ENCODE measurements around the gene AMN1.
A peak's percentile ranks its signal among the peaks of the same experiment; 100 is the strongest.

The AMN1 gene

GRCh38 chr12:31742891-31743290 lies 14.1 kb upstream of the AMN1 start:
- no peaks in the 10 kb centered on the region; the same call in 1 of the 2 replicates for H3F3A ChIP-seq (ENCODE audit: insufficient read depth, low read length)
- TF ChIP-seq CTCF (IDR thresholded peaks at IDR 0.05; ENCODE audit: low read length) (no peak), EZH2 (IDR thresholded peaks at IDR 0.05; ENCODE audit: borderline replicate concordance, low read length) (no peak)
- H3K27me3 ChIP-seq (ENCODE audit: insufficient read depth, low read length): no peaks in the 10 kb centered on the region
- no peak overlapping the region for H2AFZ ChIP-seq (ENCODE audit: low read length)
- H3K4me3 ChIP-seq (ENCODE audit: low read depth, low read length, poor library complexity, severe bottlenecking): no peak overlapping the region
- peaks cover 48% of the 10 kb centered on the region for H3K4me1 ChIP-seq (ENCODE audit: insufficient read depth, low read length, severe bottlenecking)
- H3K9me2 ChIP-seq (ENCODE audit: low read depth, low read length): no peaks in the 10 kb centered on the region
- H3K9ac ChIP-seq (ENCODE audit: low read length): no peak overlapping the region
- H3K27ac ChIP-seq (ENCODE audit: low read depth, low read length, poor library complexity, severe bottlenecking): peak overlapping the region; percentile 45
- no peaks in the 10 kb centered on the region for H3K79me2 ChIP-seq (ENCODE audit: insufficient read depth, low read length)
- H3K36me3 ChIP-seq (ENCODE audit: insufficient read depth, low read length): no peaks in the 10 kb centered on the region
- no peaks in the 10 kb centered on the region for H4K20me1 ChIP-seq (ENCODE audit: insufficient read depth, low read length)
- no peak overlapping the region for H3K4me2 ChIP-seq (ENCODE audit: low read length)
- H3K9me3 ChIP-seq (ENCODE audit: low read length): no peaks in the 10 kb centered on the region

- no peak for TF ChIP-seq CTCF (IDR thresholded peaks at IDR 0.05; ENCODE audit: low read length)
- TF ChIP-seq EZH2 (IDR thresholded peaks at IDR 0.05; ENCODE audit: borderline replicate concordance, low read length): no peak
- Histone ChIP-seq H2AFZ (ENCODE audit: low read length) (no peak overlapping the region), H3K27ac (ENCODE audit: low read depth, low read length, poor library complexity, severe bottlenecking) (no peak overlapping the region)
Observed at GRCh38 chr12:31740628-31741027, 11.8 kb upstream of the AMN1 start.

GRCh38 chr12:31737763-31738162 lies 8.9 kb upstream of the AMN1 start:
- Histone ChIP-seq H3K9me2 (ENCODE audit: low read depth, low read length) (no peaks in the 10 kb centered on the region), H3K4me1 (ENCODE audit: insufficient read depth, low read length, severe bottlenecking) (peaks cover 42% of the 10 kb centered on the region), H4K20me1 (ENCODE audit: insufficient read depth, low read length) (no peaks in the 10 kb centered on the region), H3F3A (ENCODE audit: insufficient read depth, low read length) (no peaks in the 10 kb centered on the region), H3K9me3 (ENCODE audit: low read length) (no peaks in the 10 kb centered on the region), H2AFZ (ENCODE audit: low read length) (0 out of 2 replicates have a peak overlapping the region, but pooled peaks have one; percentile 28), H3K27ac (ENCODE audit: low read depth, low read length, poor library complexity, severe bottlenecking) (no peak overlapping the region), H3K4me2 (ENCODE audit: low read length) (no peak overlapping the region), H3K9ac (ENCODE audit: low read length) (no peak overlapping the region), H3K27me3 (ENCODE audit: insufficient read depth, low read length) (no peaks in the 10 kb centered on the region), H3K36me3 (ENCODE audit: insufficient read depth, low read length) (no peaks in the 10 kb centered on the region), H3K79me2 (ENCODE audit: insufficient read depth, low read length) (no peaks in the 10 kb centered on the region), H3K4me3 (ENCODE audit: low read depth, low read length, poor library complexity, severe bottlenecking) (no peak overlapping the region)
- TF ChIP-seq CTCF (IDR thresholded peaks at IDR 0.05; ENCODE audit: low read length) (no peak), EZH2 (IDR thresholded peaks at IDR 0.05; ENCODE audit: borderline replicate concordance, low read length) (no peak)

More at GRCh38 chr12:31740628-31741027, 11.8 kb upstream of the AMN1 start:
- no peaks in the 10 kb centered on the region for H3F3A ChIP-seq (ENCODE audit: insufficient read depth, low read length)
- no peaks in the 10 kb centered on the region for H3K36me3 ChIP-seq (ENCODE audit: insufficient read depth, low read length)
- no peaks in the 10 kb centered on the region for H3K27me3 ChIP-seq (ENCODE audit: insufficient read depth, low read length)
- peaks cover 38% of the 10 kb centered on the region for H3K4me1 ChIP-seq (ENCODE audit: insufficient read depth, low read length, severe bottlenecking)
- no peak overlapping the region for H3K4me3 ChIP-seq (ENCODE audit: low read depth, low read length, poor library complexity, severe bottlenecking)
- H3K9me3 ChIP-seq (ENCODE audit: low read length): no peaks in the 10 kb centered on the region
- H3K9ac ChIP-seq (ENCODE audit: low read length): no peak overlapping the region
- H3K9me2 ChIP-seq (ENCODE audit: low read depth, low read length): no peaks in the 10 kb centered on the region
- H3K79me2 ChIP-seq (ENCODE audit: insufficient read depth, low read length): no peaks in the 10 kb centered on the region
- no peak overlapping the region for H3K4me2 ChIP-seq (ENCODE audit: low read length)
- no peaks in the 10 kb centered on the region for H4K20me1 ChIP-seq (ENCODE audit: insufficient read depth, low read length)

Data from OCI-LY1 (cell line).